ENCODE results near the gene SKI.

DNA sequence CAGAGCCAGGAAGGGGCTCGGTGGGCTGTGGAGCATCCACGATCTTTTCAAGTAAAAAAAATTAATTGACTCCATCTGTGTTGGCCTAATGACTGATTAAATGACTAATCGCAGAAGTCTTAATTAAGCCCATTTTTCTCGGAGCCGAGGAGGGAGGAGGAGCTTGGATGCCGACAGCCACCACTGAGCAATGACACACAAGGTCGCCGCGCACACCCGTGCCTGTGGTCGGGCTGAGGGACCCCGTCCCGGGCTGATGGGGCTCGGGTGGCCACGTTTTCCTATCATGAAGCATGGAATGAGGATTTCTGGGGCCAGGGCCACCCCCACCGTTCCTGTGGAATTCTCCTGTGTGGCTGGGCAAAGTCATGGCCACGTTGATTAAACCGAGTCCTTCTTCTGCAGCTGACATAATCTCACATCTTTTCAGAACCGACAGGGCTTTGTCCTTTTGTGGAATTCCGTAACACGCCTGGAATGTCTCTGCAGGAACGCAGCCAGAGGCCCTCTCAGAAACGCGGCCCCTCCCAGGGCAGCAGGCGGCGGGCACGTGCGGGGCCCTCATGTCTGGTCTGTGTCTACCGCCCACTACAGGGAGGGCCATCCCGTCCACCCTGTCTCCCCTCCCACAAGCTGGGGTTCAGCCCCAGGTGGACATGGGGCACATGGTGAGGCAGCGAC lies 102.5 kb downstream of the SKI start:
- TF ChIP-seq POLR2AphosphoS5 (IDR thresholded peaks at IDR 0.05) (peak in 2 of 3 donors; percentile 21 to 55), POLR2A (IDR thresholded peaks at IDR 0.05) (no peak)
- TF ChIP-seq, protein P1, sequence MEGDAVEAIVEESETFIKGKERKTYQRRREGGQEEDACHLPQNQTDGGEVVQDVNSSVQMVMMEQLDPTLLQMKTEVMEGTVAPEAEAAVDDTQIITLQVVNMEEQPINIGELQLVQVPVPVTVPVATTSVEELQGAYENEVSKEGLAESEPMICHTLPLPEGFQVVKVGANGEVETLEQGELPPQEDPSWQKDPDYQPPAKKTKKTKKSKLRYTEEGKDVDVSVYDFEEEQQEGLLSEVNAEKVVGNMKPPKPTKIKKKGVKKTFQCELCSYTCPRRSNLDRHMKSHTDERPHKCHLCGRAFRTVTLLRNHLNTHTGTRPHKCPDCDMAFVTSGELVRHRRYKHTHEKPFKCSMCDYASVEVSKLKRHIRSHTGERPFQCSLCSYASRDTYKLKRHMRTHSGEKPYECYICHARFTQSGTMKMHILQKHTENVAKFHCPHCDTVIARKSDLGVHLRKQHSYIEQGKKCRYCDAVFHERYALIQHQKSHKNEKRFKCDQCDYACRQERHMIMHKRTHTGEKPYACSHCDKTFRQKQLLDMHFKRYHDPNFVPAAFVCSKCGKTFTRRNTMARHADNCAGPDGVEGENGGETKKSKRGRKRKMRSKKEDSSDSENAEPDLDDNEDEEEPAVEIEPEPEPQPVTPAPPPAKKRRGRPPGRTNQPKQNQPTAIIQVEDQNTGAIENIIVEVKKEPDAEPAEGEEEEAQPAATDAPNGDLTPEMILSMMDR (IDR thresholded peaks at IDR 0.05), result no peak

Measured in transverse colon (tissue), 4 donors.